PC-3 (cell line): Measurements from ENCODE around the gene BCAT1. TPM values are rescaled to one million over a fixed set of nuclear protein-coding genes. Genes with fewer than 3 reads are reported as not detected.

Source experiments
- ATAC-seq: fragments of 200-7000 bp; cut with Tn5 transposase; 2 replicates; pipeline ENCODE4 v1.9.1; 2020; ENCODE audit warnings: mild to moderate bottlenecking, moderate library complexity
- BruUV-seq: library from RNA; stranded (reverse); fragments of 400-500 nt; replicated peaks from 2 replicates; lab custom pipeline; 2021; lab: Mats Ljungman, UMichigan
- CTCF ChIA-PET: fragments of 300-600 bp; sonication (Branson Sonifier 250); formaldehyde crosslinking; loops from one replicate; lab custom pipeline; 2022; ENCODE audit warnings: antibody characterized with exemption; lab: Charles Lee
- POLR2A ChIA-PET: fragments of 300-600 bp; sonication (Branson Sonifier 250); formaldehyde crosslinking; loops from one replicate; lab custom pipeline; 2022; ENCODE audit warnings: antibody characterized with exemption; ENCODE audit not compliant: unreplicated experiment; lab: Charles Lee
- DNase-seq: peaks from one replicate; pipeline ENCODE4 v3.0.0-alpha.2; 2015
- H2AFZ ChIP-seq: fragments of 300-600 bp; sonication (generic); 2 replicates; pipeline ENCODE4 v1.6.0; 2016; ENCODE audit warnings: antibody characterized with exemption, low read length
- H3F3A ChIP-seq: fragments of 300-600 bp; sonication (generic); one replicate; pipeline ENCODE4 v1.6.0; 2017; ENCODE audit warnings: antibody characterized with exemption, low read length, control low read depth, mild to moderate bottlenecking; ENCODE audit not compliant: unreplicated experiment
- H3K27ac ChIP-seq: fragments of 300-600 bp; sonication (generic); 2 replicates; pipeline ENCODE4 v1.5.1; 2016; ENCODE audit warnings: mild to moderate bottlenecking, low read length
- H3K27me3 ChIP-seq: fragments of 300-600 bp; sonication (generic); 2 replicates; pipeline ENCODE4 v1.6.1; 2016; ENCODE audit warnings: low read length, mixed read lengths
- H3K36me3 ChIP-seq: fragments of 300-600 bp; sonication (generic); 2 replicates; pipeline ENCODE4 v1.6.1; 2016; ENCODE audit warnings: low read depth, mixed run types, low read length, mixed read lengths
- H3K4me1 ChIP-seq: fragments of 300-600 bp; sonication (generic); 2 replicates; pipeline ENCODE4 v1.5.1; 2016; ENCODE audit warnings: low read length; ENCODE audit not compliant: insufficient read depth
- H3K4me2 ChIP-seq: fragments of 300-600 bp; sonication (generic); 2 replicates; pipeline ENCODE4 v1.6.0; 2016; ENCODE audit warnings: low read length
- H3K4me3 ChIP-seq: fragments of 300-600 bp; sonication (generic); 2 replicates; pipeline ENCODE4 v1.5.1; 2016; ENCODE audit warnings: mild to moderate bottlenecking, low read length, mixed read lengths
- H3K79me2 ChIP-seq: fragments of 300-600 bp; sonication (generic); 2 replicates; pipeline ENCODE4 v1.6.1; 2017; ENCODE audit warnings: low read length, mixed read lengths
- H3K9ac ChIP-seq: fragments of 300-600 bp; sonication (generic); 2 replicates; pipeline ENCODE4 v1.6.0; 2016; ENCODE audit warnings: mild to moderate bottlenecking, low read length
- H3K9me2 ChIP-seq: fragments of 300-600 bp; sonication (generic); replicated peaks from 2 replicates; pipeline ENCODE4 v1.6.1; 2016; ENCODE audit warnings: mixed run types, low read length, mixed read lengths
- H3K9me3 ChIP-seq: fragments of 300-600 bp; sonication (generic); 2 replicates; pipeline ENCODE4 v1.6.1; 2016; ENCODE audit warnings: low read length, mixed read lengths
- H4K20me1 ChIP-seq: fragments of 300-600 bp; sonication (generic); 2 replicates; pipeline ENCODE4 v1.6.1; 2016; ENCODE audit warnings: low read length, mixed read lengths
- EZH2 ChIP-seq: fragments of 300-600 bp; sonication (generic); IDR thresholded peaks from one replicate; pipeline ENCODE4 v1.6.1; 2017; ENCODE audit warnings: antibody characterized with exemption, mild to moderate bottlenecking, low read length; ENCODE audit not compliant: unreplicated experiment
- EZH2phosphoT487 ChIP-seq: fragments of 300-600 bp; sonication (generic); IDR thresholded peaks from 2 replicates; pipeline ENCODE4 v1.6.1; 2018; ENCODE audit warnings: mild to moderate bottlenecking, antibody characterized with exemption, low read length, borderline replicate concordance
- intact Hi-C: fragments of 100-400 bp; cut with micrococcal nuclease; formaldehyde crosslinking; loops from 2 replicates; pipeline ENCODE4 v1.9.0; 2023
- total RNA-seq: library from RNA; depleted of rRNA; stranded (reverse); fragments of >200 nt; gene quantifications from 2 replicates; pipeline ENCODE4 v1.2.3, GENCODE V29; 2014
- TF ChIP-seq, protein P1 (sequence below): fragments of 300-600 bp; sonication (generic); conservative IDR thresholded peaks from 2 replicates; pipeline ENCODE4 v1.5.1; 2017; ENCODE audit warnings: antibody characterized with exemption, low read depth, mild to moderate bottlenecking, low read length

BCAT1 gene
- total RNA-seq, 1 experiment from 2014 or later = not detected

DNA sequence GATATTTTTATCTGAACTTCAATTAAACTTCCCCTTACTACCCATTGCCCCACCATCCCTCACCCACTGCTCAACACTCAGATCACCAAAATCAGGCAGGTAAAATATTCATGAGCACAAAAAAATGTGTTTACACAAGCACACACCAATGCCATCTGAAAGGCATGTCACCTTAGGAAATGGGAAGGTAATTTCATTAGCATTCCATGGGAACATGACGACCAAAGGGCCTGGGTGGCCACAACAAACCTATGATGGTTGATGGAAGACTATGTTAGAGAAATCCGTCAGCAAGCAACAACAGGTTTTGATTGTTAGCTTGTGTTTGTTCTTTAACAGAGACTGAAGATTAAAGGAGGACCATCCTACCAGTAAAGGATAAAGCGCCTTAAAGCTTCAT is 97.6 kb downstream of the BCAT1 start:
- H3K4me3 ChIP-seq = no peak overlapping the region
- CTCF ChIA-PET = no interaction called here
- POLR2A ChIA-PET = no interaction called here
- no peak overlapping the region for H3K27ac ChIP-seq
- DNase-seq (no peak), ATAC-seq (no peak)
- H3K36me3 ChIP-seq = no peaks in the 10 kb centered on the region; the same call in 1 of the 2 replicates
- H3K27me3 ChIP-seq = no peaks in the 10 kb centered on the region
- H3K4me1 ChIP-seq = no peaks in the 10 kb centered on the region
- no peaks in the 10 kb centered on the region for H3K79me2 ChIP-seq
- intact Hi-C loops = no loop called here
- H3F3A ChIP-seq = no peaks in the 10 kb centered on the region
- no peak overlapping the region for H3K4me2 ChIP-seq
- no TSS peak for BruUV-seq
- no peaks in the 10 kb centered on the region for H3K9me2 ChIP-seq
- no peak overlapping the region for H3K9ac ChIP-seq
- TF ChIP-seq EZH2 = no peak
- no peak overlapping the region for H2AFZ ChIP-seq
- H4K20me1 ChIP-seq = no peaks in the 10 kb centered on the region
- no peaks in the 10 kb centered on the region for H3K9me3 ChIP-seq

DNA sequence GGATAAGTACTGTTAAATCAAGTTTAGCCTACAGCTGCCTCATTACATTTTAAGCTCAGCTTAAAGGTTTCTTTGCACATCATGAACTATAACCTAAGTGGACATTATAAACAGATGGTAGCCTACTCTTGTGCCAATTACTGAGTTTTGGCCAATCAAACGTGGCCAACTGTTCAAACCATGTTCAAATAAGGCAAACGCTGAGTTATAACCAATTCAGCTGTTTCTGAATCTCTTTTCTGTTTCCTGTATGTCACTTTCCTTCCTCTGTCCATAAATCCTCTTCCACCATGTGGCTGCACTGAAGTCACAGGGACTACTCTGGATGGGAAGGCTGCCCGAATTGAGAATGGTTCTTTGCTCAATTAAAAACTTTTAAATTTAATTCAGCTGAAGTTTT is 98.4 kb downstream of the BCAT1 start:
- H3K27ac ChIP-seq = no peak overlapping the region
- H3K4me1 ChIP-seq = no peaks in the 10 kb centered on the region
- H3K27me3 ChIP-seq = no peaks in the 10 kb centered on the region
- no peak overlapping the region for H3K4me2 ChIP-seq
- ChIA-PET POLR2A (no interaction called here), CTCF (no interaction called here)
- intact Hi-C loops = no loop called here
- H3K4me3 ChIP-seq = no peak overlapping the region
- no peaks in the 10 kb centered on the region for H3F3A ChIP-seq
- no peaks in the 10 kb centered on the region; the same call in 1 of the 2 replicates for H3K36me3 ChIP-seq
- H3K9me2 ChIP-seq = no peaks in the 10 kb centered on the region
- BruUV-seq = no TSS peak
- no peak for TF ChIP-seq EZH2phosphoT487
- no peak for TF ChIP-seq EZH2
- TF ChIP-seq, protein P1, sequence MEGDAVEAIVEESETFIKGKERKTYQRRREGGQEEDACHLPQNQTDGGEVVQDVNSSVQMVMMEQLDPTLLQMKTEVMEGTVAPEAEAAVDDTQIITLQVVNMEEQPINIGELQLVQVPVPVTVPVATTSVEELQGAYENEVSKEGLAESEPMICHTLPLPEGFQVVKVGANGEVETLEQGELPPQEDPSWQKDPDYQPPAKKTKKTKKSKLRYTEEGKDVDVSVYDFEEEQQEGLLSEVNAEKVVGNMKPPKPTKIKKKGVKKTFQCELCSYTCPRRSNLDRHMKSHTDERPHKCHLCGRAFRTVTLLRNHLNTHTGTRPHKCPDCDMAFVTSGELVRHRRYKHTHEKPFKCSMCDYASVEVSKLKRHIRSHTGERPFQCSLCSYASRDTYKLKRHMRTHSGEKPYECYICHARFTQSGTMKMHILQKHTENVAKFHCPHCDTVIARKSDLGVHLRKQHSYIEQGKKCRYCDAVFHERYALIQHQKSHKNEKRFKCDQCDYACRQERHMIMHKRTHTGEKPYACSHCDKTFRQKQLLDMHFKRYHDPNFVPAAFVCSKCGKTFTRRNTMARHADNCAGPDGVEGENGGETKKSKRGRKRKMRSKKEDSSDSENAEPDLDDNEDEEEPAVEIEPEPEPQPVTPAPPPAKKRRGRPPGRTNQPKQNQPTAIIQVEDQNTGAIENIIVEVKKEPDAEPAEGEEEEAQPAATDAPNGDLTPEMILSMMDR = no peak
- no peak overlapping the region for H2AFZ ChIP-seq
- no peaks in the 10 kb centered on the region for H3K9me3 ChIP-seq
- no peak for ATAC-seq
- no peaks in the 10 kb centered on the region for H3K79me2 ChIP-seq
- no peak for DNase-seq
- no peak overlapping the region for H3K9ac ChIP-seq
- H4K20me1 ChIP-seq = no peaks in the 10 kb centered on the region

GRCh38 chr12:24848941-24849477 is 99.9 kb downstream of the BCAT1 start:
- Histone ChIP-seq H2AFZ (no peak overlapping the region), H3K9ac (no peak overlapping the region), H3K4me3 (no peak overlapping the region), H3K79me2 (no peaks in the 10 kb centered on the region), H3K9me3 (no peaks in the 10 kb centered on the region), H3K4me2 (no peak overlapping the region), H3K36me3 (no peaks in the 10 kb centered on the region; the same call in 1 of the 2 replicates), H3K27ac (no peak overlapping the region), H3F3A (no peaks in the 10 kb centered on the region), H3K4me1 (no peaks in the 10 kb centered on the region), H4K20me1 (no peaks in the 10 kb centered on the region), H3K9me2 (no peaks in the 10 kb centered on the region), H3K27me3 (no peaks in the 10 kb centered on the region)
- no TSS peak for BruUV-seq
- TF ChIP-seq EZH2phosphoT487 (no peak), EZH2 (no peak)
- TF ChIP-seq, protein P1 = no peak
- DNase-seq = no peak
- CTCF ChIA-PET = no interaction called here
- no peak for ATAC-seq
- intact Hi-C loops = no loop called here
- POLR2A ChIA-PET = no interaction called here
